Nucleus accumbens (tissue), 56 donors: ENCODE measurements around the gene RO60.

Source experiments
- DNase-seq, 56 donors: peaks; one replicate each; lab custom pipeline; 2025; lab: John Stamatoyannopoulos, UW

The RO60 gene

DNA sequence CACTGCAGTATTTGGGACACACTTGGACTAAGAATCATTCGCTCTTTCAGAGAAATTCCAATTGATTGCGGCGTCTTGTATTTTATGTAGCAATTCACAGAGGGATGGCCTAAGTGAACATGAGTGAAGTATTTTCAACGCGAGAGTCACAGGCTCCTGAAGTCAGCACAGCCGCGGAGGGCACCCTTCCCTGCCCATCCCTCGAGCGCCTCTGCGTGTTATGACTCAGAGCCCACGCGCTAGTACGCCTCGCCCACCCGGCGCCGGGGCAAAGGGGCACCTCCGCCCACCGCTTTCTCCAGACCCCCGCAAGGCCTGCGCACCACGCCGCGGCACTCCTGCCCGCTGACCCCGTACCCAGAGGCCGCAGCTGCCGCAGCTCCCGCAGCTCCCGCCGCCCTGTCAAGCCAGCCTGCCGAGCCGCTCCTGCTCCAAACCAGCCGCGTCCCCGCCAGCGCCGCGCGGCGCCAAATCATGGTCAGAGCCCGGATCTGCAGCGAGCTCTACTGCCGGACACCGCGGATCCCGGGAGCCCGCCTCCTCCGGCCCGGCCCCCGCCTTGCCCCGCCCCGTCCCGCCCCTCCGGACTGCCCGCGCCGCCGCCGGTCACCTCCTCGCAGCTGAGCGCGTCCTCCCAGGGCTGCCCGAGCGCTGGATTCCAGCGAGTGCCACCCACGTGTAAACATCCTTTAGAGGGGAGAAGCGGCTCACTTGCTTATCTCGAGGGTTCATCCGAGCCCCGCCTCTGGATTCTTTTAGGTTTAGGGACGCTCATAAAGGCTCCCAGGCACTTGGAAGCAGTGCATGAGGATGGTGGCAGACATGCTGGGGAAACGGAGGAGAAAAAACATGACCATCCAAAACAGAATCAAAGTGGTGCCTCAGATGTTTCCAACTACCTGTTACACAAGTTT lies 45.8 kb downstream of the RO60 start, which contains the start of gene GLRX2:
TSS of gene GLRX2 (minus strand) at position 508 of the 914 bp plus-strand sequence. CDS start at position 476, 32 bp downstream.
- DNase-seq = peak; percentile 14 to 89 (median 81)

DNA sequence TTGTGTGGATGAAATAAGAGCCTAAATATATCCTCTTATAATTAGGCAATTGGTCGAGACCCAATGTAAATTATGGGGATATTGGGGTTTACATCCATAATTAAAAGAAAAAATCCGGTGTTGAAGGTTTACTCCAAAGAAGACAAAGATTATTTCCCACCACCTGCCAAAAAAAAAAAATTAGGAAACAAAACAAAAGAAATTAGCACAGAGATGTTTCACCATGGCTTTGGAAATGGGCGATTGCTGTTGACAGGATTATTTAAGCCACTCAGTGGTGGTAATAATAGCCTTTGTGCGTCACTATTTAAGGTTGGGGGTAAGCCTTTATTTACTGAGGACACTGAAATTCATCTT lies 46.4 kb downstream of the RO60 start:
- no peak for DNase-seq

DNA sequence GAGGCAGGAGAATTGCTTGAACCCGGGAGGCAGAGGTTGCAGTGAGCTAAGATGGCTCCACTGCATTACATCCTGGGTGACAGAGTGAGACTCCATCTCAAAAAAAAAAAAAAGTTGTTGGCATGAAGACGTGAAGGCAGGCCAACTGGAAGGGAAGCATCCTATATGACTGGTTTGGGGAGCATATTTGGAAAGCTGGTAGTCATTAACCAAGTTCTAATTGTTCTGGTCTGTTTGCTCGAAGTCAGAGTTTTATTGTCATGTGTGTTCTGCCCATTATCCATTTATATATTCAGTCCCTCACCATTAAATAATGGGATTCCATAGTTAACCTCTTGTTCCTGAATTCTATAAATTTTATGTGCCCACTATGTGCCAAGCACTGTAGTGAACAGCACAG lies 49.1 kb downstream of the RO60 start:
- no peak for DNase-seq
